Measurements from ENCODE around the gene CLEC18C. TPM values are rescaled to one million over a fixed set of nuclear protein-coding genes. Genes with fewer than 3 reads are reported as not detected.
A peak's percentile ranks its signal among the peaks of the same experiment; 100 is the strongest.

The CLEC18C gene
- total RNA-seq, 1 experiment from 2014 or later, result 0.21 TPM

DNA sequence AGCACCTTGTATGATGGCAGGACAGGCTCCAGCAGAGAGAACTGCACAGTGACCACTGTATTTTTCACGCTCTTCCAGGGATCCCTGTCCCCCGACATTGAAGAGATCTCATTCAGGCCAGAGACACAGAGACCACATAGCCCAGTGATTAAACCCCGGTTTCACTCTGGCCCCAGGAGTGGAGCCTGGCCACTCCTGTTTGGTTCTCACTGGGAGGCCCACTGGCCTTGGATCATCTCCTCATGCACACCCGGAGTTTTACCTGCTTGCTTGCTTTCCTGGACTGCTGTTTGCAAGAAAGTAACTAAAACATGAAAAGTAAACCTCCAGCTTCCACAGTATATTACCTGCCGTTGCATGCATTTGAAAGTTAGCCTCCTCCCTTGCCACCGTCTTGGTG is 13.2 kb upstream of the CLEC18C start:
- H3K9me3 Mint-ChIP-seq (ENCODE audit: unreplicated experiment), result no peaks in the 10 kb centered on the region
- POLR2A ChIA-PET, result no interaction called here
- H3K27me3 Mint-ChIP-seq (ENCODE audit: insufficient read depth, unreplicated experiment), result no peaks in the 10 kb centered on the region
- peaks cover 20% of the 10 kb centered on the region for H3K36me3 Mint-ChIP-seq (ENCODE audit: insufficient read depth, unreplicated experiment)
- peaks cover 15% of the 10 kb centered on the region for H3K4me1 Mint-ChIP-seq (ENCODE audit: insufficient read depth, unreplicated experiment)
- no TSS peak for BruUV-seq (replicated peaks)
- H3K27ac Mint-ChIP-seq (ENCODE audit: low read depth, unreplicated experiment), result no peak overlapping the region
- TF ChIP-seq, protein P1, sequence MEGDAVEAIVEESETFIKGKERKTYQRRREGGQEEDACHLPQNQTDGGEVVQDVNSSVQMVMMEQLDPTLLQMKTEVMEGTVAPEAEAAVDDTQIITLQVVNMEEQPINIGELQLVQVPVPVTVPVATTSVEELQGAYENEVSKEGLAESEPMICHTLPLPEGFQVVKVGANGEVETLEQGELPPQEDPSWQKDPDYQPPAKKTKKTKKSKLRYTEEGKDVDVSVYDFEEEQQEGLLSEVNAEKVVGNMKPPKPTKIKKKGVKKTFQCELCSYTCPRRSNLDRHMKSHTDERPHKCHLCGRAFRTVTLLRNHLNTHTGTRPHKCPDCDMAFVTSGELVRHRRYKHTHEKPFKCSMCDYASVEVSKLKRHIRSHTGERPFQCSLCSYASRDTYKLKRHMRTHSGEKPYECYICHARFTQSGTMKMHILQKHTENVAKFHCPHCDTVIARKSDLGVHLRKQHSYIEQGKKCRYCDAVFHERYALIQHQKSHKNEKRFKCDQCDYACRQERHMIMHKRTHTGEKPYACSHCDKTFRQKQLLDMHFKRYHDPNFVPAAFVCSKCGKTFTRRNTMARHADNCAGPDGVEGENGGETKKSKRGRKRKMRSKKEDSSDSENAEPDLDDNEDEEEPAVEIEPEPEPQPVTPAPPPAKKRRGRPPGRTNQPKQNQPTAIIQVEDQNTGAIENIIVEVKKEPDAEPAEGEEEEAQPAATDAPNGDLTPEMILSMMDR (IDR thresholded peaks at IDR 0.05; ENCODE audit: unreplicated experiment), result no peak
- H3K4me3 Mint-ChIP-seq (ENCODE audit: unreplicated experiment), result no peak overlapping the region
- CTCF ChIA-PET, result interaction anchor here (0.7 to 1.0 kb wide), 2 partner anchors 9 to 307 kb away, joined by 3 read pairs; no protein-coding TSS in a partner anchor
- no peak for DNase-seq (ENCODE audit: unreplicated experiment)
- intact Hi-C loops (cut with micrococcal nuclease), result no loop called here

DNA sequence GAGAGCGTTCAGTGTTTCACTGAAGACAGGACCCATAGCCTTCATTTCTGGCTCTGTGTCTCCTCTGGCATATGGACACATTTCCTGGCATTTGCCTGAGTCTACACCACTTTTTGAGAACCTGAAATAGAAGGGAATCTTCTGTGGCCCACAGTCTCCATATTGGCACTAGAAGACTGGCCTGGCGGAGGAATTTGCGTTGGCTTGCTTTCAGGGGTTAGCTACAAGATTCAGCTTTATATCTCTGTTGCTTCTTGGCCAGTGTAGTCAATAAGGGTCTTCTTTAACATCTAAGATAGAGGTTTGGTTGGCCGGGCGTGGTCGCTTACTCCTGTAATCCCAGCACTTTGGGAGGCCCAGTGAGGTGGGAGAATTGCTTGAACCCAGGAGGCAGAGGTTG is 12.8 kb upstream of the CLEC18C start:
- Mint-ChIP-seq H3K4me1 (ENCODE audit: insufficient read depth, unreplicated experiment) (peaks cover 15% of the 10 kb centered on the region), H3K4me3 (ENCODE audit: unreplicated experiment) (no peak overlapping the region), H3K27me3 (ENCODE audit: insufficient read depth, unreplicated experiment) (no peaks in the 10 kb centered on the region), H3K9me3 (ENCODE audit: unreplicated experiment) (no peaks in the 10 kb centered on the region), H3K27ac (ENCODE audit: low read depth, unreplicated experiment) (no peak overlapping the region), H3K36me3 (ENCODE audit: insufficient read depth, unreplicated experiment) (peaks cover 20% of the 10 kb centered on the region)
- no peak for DNase-seq (ENCODE audit: unreplicated experiment)
- ChIA-PET POLR2A (no interaction called here), CTCF (no interaction called here)
- TF ChIP-seq, protein P1 (IDR thresholded peaks at IDR 0.05; ENCODE audit: unreplicated experiment), result no peak
- BruUV-seq (replicated peaks), result no TSS peak
- intact Hi-C loops (cut with micrococcal nuclease), result no loop called here

DNA sequence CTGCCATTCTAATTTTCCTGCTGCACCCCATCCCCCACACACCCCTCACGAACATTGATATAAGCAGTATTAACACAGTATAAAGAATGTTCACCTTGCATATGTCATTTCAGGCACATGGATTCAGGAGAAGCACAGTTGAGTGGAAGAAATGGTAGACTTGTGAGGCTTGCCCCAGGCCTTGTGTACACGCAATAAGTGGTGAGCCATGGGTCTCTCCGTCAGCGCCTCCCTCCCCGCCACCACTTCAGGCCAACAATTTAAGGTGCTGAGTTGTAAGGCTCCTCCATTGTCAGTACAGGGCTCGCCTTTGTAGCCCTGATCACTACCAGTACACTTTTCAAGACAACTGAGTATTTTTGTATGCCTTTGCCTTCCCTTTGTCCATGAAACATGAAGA is 12.2 kb upstream of the CLEC18C start:
- no peaks in the 10 kb centered on the region for H3K27me3 Mint-ChIP-seq (ENCODE audit: insufficient read depth, unreplicated experiment)
- no peak for DNase-seq (ENCODE audit: unreplicated experiment)
- no peaks in the 10 kb centered on the region for H3K9me3 Mint-ChIP-seq (ENCODE audit: unreplicated experiment)
- H3K27ac Mint-ChIP-seq (ENCODE audit: low read depth, unreplicated experiment), result no peak overlapping the region
- H3K4me1 Mint-ChIP-seq (ENCODE audit: insufficient read depth, unreplicated experiment), result peaks cover 15% of the 10 kb centered on the region
- CTCF ChIA-PET, result no interaction called here
- no peak overlapping the region for H3K4me3 Mint-ChIP-seq (ENCODE audit: unreplicated experiment)
- intact Hi-C loops (cut with micrococcal nuclease), result no loop called here
- POLR2A ChIA-PET, result interaction anchor here (1.2 to 1.4 kb wide), 2 partner anchors 9 to 11 kb away, joined by 3 to 6 read pairs; no protein-coding TSS in a partner anchor
- TF ChIP-seq, protein P1 (IDR thresholded peaks at IDR 0.05; ENCODE audit: unreplicated experiment), result no peak
- peaks cover 20% of the 10 kb centered on the region for H3K36me3 Mint-ChIP-seq (ENCODE audit: insufficient read depth, unreplicated experiment)
- BruUV-seq (replicated peaks), result TSS peak; percentile 4

DNA sequence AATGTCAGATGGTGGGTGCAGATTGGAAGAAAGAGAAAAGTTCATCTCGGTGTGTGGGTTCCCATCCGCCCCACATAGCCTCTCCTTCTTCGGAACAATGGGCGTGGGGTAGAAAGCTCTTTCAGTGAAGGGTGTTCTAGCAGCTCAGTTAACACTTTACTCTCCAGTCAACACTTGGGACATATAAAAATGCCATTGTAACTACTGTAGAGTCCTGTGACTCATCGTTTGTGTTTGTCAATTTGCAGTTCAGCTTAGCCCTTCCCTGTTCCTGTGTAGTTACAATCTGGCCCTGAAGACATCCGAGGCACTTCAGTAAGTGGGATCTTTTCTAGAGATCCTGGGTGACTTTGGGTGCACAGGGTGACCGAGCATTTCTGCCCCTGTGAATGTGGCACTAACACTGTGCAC is 11.5 kb upstream of the CLEC18C start:
- DNase-seq (ENCODE audit: unreplicated experiment), result peak; percentile 72
- no peaks in the 10 kb centered on the region for H3K9me3 Mint-ChIP-seq (ENCODE audit: unreplicated experiment)
- no peaks in the 10 kb centered on the region for H3K27me3 Mint-ChIP-seq (ENCODE audit: insufficient read depth, unreplicated experiment)
- peaks cover 15% of the 10 kb centered on the region for H3K4me1 Mint-ChIP-seq (ENCODE audit: insufficient read depth, unreplicated experiment)
- intact Hi-C loops (cut with micrococcal nuclease), result no loop called here
- no TSS peak for BruUV-seq (replicated peaks)
- H3K4me3 Mint-ChIP-seq (ENCODE audit: unreplicated experiment), result no peak overlapping the region
- peak overlapping the region; percentile 76 for H3K27ac Mint-ChIP-seq (ENCODE audit: low read depth, unreplicated experiment)
- TF ChIP-seq, protein P1 (IDR thresholded peaks at IDR 0.05; ENCODE audit: unreplicated experiment), result no peak
- H3K36me3 Mint-ChIP-seq (ENCODE audit: insufficient read depth, unreplicated experiment), result peaks cover 20% of the 10 kb centered on the region
- ChIA-PET CTCF (interaction anchor here (0.6 kb wide), 2 partner anchors 181 to 358 kb away, joined by 3 to 5 read pairs; no protein-coding TSS in a partner anchor), POLR2A (interaction anchor here (1.2 to 1.4 kb wide), 2 partner anchors 9 to 12 kb away, joined by 3 to 6 read pairs; no protein-coding TSS in a partner anchor)

Data from MCF 10A (cell line).